ENCODE data around the gene SF3A1.

SF3A1 gene

DNA sequence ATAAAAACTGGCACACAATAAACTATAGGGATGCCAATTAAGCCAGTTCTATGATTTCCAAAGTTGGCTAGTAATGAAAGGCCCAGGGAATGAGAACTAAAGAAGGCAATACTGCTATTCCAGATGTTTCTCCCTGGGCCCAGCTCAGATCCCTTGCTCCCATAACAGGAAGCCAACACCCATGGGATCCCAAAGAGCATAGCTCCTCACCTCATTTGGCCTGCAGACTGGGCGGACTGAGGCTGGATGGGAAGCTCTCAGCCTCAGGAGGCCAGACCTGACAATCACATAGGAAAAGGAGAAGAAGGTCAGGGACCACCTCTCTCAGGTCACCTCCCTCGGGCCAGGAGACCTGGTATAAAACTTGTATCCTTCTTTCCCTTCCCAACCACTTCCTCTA, 35.2 kb downstream of the SF3A1 start:
- DNase-seq = no peak

DNA sequence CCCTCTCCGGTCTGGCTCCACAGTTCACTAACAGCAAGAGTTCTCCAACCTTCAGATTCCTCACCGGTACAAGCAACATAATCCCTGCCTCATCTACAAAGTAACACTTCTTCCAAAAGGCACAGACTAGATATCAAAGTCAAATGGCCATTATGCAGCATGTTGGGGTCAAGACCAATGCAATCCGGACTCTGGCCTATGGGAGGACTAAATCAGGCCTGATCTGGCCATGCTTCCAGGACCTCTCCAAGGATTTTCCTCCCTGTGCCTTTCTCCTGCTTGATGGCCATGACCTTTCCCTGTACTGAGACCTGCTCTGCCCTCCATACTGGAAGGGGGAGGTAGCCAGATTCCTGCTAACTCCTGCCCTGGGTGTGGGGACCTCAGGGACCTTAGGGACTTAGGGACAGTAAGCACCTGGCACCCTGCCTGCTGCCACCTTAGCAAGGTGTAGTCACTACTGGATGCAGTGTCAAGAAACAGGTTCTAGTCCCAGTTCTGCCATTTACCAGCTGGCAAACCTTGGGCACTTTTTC, 36.6 kb downstream of the SF3A1 start:
- no peak for DNase-seq

DNA sequence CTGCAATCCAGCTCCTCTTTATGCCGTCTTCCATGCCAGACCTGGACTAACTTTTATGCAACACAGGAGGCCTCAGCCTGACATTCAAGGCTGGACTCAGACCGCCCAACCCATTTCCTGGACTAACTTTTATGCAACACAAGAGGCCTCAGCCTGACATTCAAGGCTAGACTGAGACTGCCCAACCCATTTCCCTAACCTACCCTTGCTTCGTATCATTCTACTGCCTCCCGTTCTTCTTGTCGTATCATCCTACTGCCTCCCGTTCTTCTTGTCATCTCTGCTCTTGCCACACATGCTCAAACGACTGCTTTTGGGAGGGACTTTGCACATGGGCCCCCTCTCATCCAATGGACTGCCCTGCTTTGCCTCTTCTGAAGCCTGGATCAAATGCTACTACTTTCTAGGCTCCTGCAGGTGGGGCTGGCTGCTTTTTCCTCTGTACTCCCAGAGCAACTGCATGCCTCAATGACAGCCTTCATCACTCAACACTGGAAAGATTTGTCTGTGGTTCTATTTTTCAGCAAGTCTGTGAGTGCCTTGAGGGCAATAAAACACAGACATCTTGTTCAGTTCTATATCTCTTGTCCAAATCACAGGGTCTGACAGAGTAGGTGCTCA, 37.8 kb downstream of the SF3A1 start:
- DNase-seq = no peak

DNA sequence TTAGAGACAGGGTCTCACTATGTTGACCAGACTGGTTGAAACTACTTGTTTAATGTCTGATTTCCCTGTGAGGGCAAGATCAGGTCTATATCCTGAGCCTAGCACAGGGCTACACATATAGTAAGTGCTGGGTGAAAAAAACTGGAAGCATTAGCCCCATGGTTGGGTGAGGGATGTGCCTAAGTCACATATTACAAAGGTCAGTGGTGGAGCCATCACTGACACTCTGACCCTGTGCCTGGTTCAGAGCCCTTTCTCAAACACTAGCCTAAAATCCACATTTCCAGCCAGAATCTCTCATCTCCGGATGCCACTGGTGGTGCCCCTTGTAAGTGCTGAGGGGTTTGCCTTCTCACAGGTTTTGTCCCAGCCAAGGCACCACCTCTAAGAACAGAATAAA, 38.9 kb downstream of the SF3A1 start:
- no peak for DNase-seq

DNA sequence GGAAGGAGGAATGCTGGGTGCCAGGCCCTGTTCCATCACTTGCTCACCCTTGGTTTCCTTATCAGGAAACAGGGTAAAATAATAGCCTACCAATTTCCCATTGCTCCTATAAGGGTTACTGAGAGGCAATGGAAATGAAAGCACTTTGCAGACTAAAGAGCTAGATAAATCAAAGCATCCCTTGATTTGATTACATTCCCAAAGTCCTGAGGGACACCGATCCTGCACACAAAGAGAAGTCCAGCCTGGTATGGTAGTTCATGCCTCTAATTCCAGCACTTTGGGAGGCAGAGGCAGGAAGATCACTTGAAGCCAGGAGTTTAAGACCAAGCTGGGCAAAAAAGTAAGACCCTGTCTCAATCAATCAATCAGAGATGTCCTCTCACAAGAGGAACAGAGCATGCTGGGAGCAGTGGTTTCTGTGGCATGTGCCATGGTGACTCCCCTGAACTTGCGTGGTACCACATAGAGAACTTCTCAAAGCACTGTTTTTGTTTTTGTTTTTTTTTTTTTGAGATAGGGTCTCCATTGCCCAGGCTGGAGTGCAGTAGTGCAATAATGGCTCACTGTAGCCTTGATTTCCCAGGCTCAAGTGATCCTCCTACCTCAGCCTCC, 40.6 kb downstream of the SF3A1 start:
- no peak for DNase-seq

DNA sequence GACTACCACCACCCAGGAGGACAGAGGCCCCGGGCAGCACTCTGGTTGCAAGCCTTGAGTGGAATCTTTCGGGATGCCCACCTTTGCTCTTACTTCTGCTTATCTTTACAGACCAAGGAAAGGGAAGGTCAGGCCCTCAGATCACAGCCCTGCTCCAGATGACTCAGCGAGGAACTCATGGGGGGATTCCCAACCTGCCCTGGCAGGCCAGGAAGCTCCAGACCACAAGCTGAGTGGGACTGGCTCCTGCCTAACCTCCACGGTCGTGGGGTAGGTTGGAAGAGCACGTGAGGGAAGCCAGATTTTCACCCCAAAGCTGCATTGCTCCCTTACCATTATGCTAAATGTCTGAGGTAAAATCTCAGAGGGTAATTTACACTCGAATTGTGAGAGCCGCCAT, 41.8 kb downstream of the SF3A1 start:
- DNase-seq = no peak

DNA sequence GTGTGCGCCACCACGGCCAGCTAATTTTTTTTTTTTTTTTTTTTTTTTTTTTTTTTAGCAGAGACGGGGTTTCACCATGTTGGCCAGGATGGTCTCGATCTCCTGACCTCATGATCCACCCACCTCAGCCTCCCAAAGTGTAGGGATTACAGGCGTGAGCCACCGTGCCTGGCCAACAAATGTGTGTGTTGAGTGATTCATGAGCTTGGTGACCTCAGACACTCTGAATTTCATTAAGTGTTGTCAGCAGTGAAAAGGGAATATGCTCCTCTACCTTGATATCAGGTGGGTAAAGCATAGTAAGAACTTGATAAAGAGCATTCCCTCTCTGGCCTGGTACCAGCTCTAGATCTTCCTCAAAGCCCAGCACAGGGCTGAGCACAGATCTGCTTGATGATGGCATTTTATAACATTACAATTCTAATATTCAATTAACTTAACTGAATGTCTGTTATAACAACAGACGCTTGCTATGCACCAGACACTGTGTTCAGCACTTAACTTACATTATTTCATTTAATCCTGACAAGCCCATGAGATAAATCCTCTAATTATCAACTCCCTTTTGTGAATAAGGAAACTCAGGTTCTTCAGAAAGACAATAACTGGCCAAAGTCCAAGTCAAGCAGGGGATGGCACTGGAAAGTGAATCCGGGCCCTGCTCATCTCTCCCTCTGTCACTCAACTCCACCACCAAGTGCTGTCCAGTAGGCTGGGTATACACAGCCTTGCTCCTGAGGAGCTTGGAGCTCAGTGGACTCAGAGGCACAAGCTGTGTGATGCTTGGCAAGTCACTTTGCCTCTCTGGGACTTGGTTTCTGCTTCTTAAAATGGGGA, 42.9 kb downstream of the SF3A1 start:
- DNase-seq = no peak

DNA sequence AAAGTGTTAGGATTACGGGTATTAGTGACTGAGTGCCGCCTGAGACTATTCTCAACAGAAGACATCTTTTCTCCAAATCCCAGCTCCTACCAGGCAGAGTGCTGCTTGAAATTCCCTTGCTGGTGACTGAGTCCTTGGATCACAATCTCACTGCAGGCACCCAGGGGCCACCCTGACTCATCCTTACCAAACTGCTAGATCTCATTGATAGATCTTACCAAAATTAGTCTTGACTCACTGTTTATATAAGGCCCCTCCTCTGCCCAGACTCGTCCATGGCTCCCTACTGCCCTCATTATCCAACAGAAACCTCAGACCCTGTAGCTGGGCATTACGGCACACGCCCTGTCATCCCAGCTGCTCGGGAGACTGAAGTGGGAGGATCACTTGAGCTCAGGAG, 44.6 kb downstream of the SF3A1 start:
- DNase-seq = no peak

DNA sequence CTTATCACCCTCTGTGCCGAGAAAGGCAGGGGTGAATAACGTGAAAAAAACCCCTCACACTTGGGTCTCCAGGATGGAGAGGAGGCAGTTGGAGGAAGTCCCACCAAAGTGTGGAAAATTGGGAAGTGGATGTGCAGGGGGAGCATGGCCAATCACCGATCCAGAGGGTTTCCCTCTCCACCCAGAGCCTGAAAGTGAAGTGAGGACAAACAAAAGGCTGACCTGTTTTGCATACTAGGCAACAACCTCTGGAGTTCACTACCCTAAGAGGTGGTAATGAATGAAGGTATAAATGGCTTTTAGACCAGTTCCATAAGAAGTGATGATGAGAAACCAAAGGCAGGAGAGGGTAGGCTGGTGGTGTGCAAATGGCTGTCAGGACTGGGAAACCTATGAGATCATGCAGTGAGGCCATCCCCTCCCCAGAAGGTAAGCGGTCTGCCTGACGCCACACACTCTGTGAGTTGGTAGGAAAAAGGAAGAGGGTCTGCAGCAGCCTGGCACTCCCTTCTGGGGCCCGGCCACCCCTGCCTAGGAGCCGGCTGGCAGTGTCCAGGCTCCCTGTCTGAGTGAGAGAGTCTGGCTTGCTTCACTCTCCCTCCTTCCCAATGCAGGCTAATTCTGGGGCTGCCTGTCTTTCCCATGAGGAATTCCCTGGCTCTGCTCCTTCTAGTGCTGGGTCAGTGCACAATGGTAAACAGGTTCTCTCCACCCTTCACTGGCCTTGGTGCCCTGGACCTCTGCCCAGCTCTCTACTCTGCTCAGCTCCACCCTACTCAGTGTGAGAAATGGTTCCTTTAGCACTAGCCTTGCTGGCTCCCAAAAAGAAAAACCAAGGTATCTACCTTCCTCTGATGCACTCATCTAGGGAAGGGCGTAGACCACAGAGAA, 45.6 kb downstream of the SF3A1 start:
- no peak for DNase-seq

DNA sequence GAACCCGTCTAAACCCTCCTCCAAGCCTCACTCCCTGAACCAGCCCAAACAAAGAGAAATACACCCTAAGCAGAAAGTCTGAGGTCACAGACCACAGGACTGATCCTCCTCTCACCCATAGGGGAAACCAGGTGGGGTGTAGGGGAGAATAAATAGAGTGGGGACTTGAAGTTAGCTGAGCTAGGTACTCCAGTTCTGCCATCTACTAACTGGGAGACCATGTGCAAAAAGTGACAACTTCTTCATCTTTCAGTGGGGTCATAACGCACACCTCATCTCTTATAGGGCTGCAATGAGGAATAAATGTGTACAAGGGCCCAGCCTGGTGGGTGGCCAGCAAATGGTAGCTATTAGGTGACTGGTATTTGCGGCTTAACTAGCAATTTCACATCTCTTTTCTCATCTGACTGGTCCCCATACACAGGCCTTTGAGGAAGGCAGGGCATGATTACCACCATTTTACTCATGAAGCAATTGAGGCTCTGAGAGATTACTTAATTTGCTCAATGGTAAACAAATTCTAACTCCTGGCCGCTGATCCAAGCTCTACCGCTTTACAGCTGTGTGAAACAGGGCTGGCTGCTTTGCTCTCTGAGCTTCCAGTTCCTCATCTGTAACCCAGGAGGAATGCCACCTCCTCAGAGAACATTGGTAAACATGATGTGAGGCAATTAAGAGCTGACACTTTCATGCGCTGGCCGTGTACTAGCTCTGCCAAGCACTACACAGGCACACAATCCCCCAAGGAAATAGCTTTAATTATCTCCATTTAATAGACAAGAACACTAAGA, 46.5 kb downstream of the SF3A1 start:
- DNase-seq = no peak

DNA sequence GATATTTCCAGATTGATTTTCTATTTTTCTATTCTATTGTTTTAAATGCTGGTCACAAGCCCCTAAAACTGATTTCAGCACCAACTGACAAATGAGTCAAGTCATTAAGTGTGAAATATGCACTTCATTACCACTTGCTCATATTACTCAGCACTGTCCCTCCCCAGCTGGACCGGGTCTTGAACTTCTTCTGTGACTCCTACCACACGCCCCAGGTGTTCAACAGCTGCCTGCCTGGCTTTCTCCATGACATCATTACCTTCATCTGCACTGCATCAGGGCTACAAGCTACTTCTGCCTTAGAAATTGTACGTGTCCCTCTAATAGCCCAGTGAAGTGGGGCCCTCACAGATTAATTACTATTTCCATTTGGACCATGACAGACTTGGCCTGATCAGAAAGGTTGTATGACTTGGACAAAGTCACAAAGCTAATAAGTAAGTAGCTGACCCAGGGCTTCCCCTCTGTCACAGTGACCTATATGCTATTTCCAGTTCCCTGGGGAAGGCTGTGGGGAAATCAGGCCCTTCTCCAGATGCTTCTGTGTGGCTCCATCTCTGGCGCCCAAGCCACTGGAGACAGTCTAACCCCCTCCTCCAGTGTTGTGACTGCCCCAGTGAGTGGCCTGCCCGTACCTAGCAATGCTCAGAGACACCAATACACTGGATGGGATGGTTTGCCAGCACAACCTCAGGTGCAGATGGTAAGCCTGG, 48.0 kb downstream of the SF3A1 start:
- no peak for DNase-seq

DNA sequence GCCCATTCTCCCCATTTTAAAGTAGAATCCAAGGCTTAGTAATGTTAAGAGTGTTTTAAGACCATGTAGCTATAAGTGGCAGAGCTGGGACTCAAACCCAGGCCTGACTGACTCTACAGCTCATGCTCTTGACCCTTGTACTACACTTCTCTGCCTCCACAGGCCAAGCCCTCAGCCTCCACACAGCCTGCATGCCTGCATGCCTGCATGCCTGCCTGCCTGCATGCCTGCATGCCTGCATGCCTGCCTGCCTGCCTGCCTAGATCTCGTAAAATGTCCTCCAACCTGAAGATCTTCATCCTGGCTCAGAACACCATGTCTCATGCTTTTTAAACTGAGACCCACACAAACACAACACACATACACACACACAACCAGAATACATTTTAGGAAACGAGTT, 48.6 kb downstream of the SF3A1 start:
- DNase-seq = no peak

DNA sequence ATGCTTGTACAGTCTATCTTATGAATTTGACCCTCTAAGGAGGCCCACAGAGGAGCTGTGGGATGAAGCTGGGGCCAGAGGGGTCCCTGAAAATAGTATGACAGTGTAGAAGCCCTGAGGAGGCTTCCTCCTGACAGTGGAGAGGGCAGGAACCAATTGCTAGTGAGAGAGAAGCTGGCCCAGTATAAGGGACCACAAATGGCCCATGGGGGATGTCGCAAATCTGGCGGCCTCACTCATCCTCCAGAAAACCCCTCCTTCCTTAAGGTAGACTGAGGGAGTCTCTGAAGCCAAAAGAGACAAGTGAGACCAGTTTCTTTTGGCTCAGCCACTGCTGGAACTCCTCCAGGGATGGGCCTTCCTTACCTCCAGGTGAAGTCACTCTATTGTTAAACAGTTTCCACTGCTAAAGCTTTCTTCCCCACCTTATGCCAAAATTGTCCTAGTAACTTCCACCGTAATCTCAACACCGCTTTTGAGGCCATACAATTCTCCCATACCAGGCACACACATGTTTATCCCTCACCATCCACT, 49.6 kb downstream of the SF3A1 start:
- DNase-seq = no peak

DNA sequence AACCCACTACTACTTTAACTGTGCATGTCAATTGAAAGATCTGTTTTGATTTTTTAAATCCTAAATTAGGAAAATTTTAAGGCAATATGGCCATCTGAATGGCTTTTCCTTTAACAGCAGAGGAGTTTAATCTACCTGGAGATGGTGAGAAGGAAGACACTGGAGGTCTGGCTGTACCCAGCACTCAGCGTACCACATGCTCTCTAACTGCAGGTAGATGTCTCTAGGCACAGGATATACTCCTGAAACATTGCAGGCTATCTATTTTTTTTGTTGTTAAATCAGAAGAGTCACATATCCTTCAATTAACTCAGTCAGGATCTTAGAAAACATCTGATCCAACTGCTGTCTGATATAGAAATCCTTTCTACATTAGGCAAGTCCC, 50.1 kb downstream of the SF3A1 start:
- DNase-seq = no peak

DNA sequence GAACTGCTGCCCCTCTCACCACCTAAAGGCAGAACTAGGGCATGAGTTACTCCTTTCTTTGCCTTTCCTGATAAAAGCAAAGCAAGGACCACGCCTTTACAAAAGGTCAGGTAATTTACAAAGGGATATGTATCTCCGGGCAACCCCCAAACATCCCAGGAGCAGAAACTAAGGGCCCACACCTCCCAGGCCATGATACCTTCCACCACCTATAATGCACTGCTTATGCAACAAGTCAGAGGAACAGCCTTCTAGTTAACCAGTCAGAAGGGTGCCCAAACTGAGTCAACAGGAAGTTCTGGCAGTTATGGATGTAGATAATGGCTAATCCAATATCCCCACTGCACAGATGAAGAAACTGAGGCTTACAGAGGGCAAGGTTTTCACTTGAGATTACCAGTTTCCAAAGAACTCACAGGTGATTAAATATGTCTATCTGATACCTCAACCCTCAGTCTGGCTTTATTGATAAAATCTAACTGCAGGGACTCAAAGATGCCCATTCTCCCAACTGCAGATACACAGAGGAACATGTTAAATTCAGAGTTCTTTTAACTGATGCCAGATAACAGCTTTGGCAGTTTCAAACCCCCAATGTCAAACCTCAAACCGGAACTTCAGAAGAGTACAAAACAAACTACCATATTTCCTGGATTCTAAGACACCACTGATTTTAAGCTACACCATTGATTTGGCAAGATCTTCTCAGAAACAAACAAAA, 50.6 kb downstream of the SF3A1 start:
- no peak for DNase-seq

DNA sequence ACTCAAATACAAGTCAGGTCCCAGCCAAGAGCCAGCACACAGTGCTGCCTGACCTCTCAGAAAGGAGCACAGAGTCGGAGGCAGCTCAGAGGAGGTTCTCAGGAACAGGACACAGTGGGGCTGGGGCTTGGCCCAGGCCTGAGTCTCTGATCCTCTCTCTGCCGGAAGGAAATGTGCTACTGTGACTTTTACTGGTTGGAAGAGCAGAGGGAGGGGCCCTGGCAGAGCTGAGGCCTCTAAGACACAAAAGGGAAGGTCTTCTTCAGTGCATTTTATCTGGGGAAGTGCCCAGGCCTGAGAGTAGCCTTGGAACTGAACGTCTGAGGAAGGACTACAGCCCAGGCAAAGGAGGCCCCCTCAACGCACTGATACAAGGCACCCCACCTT, 51.2 kb downstream of the SF3A1 start:
- no peak for DNase-seq

DNA sequence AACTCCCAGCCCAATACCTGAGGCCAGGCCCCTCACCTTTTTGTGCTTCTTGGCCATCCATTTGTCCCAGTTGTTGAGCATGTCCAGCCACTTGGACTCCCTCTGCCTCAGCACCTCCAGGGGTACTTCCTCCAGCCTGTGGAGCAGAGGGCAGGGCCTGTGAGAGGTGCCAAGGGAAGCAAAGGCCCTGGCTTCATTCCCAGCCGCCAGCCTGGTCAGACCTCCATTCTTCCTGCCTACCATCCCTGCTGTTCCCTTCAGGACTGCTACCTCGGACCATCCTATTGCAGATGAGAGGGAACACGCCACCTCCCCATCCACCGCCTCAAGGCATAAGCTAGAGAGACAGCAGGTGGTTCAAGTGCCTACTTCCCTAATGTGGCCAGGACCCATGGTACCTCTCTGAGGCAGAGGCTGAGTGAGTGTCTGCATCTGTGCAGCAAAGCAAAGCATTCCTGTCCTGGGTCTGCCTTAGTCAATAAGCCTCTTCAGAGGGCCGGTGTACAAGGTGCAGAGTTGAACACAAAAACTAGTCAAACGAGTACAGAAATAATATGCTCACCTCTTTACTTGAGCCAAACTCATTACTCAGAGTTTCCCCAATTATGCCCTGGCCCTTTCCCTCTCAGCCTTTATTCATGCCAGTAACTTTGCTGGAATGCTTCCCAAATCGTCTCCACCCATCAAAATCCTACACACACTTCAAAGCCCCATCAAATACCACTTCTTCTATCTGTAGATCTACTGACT, 52.0 kb downstream of the SF3A1 start:
- DNase-seq = no peak

DNA sequence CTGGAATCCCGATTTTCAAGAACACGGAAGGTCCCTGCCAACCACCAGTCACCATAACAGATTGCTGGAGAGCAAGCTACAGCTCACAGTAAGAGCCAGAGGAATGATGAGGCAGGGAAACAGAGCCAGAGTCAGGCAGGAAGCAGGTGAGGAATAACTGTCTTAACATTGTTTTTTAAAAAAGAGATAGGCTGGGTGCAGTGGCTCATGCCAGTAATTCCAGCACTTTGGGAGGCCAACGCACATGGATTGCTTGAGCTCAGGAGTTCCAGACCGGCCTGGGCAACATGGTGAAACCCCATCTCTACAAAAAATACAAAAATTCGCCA, 53.9 kb downstream of the SF3A1 start:
- no peak for DNase-seq

DNA sequence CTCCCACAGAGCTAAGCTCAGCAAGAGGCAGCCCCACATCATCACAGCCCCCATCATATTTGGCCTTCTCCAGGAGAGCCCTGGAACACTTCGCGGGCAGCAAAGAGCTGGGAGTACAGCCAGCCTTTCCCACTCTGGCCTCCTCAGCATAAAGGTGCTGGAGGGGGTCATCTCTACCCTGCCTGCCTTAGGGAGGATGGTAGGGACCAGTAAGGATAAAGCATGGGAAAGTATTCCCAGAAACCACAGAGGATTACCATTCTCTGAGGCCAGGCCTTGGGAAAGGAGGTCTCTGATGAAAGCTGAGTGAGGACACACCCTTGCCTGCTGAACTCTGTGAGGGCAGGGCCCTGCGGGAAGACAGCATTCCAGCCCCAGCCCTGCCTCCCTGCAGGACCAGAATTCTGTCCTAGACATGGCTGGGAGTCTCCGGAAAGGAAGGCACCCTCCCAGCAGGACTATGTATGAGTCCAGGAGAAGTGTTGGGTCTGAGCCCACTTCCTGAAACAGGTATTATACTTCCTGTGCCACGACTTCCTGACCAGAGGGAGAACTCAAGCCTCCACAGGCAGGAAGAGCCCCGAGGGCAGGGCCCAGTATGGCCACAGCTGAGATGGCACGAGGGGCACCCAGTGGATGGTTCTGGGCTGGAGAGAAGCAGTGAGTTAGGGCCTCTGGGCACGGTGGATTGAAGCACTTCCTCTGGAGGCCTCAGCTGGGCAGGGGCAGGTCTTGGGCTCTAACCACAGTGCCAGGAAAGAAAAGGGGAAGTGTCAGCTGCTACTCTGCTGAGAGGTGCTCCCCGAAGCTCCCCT, 54.5 kb downstream of the SF3A1 start:
- no peak for DNase-seq
